ENCODE results near the gene FAM120A. TPM values are rescaled to one million over a fixed set of nuclear protein-coding genes. Genes with fewer than 3 reads are reported as not detected.
"Not testable (repeated sequence)": the region's sequence is repeated elsewhere in the genome, so short reads cannot be mapped to it uniquely, and the experiment has no call there.

The FAM120A gene
- polyA plus RNA-seq, 1 experiment, result 83.7 TPM

GRCh38 chr9:93436218-93436617 lies 15.3 kb upstream of the FAM120A start:
- Histone ChIP-seq H3K4me3 (ENCODE audit: low read depth, low read length) (no peak overlapping the region), H3K27ac (ENCODE audit: low read depth, low read length) (no peak overlapping the region), H3K27me3 (ENCODE audit: control insufficient read depth, insufficient read depth, low read length) (no peaks in the 10 kb centered on the region), H3K9me3 (ENCODE audit: control insufficient read depth, insufficient read depth, low read length) (no peaks in the 10 kb centered on the region)
- ChIA-PET CTCF (interaction anchor here (0.6 to 1.6 kb wide), 2 partner anchors 130 to 337 kb away, joined by 3 to 6 read pairs; no protein-coding TSS in a partner anchor), POLR2A (no interaction called here)
- DNase-seq (ENCODE audit: low read depth, low spot score), result no peak
- TF ChIP-seq, protein P1, sequence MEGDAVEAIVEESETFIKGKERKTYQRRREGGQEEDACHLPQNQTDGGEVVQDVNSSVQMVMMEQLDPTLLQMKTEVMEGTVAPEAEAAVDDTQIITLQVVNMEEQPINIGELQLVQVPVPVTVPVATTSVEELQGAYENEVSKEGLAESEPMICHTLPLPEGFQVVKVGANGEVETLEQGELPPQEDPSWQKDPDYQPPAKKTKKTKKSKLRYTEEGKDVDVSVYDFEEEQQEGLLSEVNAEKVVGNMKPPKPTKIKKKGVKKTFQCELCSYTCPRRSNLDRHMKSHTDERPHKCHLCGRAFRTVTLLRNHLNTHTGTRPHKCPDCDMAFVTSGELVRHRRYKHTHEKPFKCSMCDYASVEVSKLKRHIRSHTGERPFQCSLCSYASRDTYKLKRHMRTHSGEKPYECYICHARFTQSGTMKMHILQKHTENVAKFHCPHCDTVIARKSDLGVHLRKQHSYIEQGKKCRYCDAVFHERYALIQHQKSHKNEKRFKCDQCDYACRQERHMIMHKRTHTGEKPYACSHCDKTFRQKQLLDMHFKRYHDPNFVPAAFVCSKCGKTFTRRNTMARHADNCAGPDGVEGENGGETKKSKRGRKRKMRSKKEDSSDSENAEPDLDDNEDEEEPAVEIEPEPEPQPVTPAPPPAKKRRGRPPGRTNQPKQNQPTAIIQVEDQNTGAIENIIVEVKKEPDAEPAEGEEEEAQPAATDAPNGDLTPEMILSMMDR (IDR thresholded peaks at IDR 0.05; ENCODE audit: low read depth, low read length), result no peak

DNA sequence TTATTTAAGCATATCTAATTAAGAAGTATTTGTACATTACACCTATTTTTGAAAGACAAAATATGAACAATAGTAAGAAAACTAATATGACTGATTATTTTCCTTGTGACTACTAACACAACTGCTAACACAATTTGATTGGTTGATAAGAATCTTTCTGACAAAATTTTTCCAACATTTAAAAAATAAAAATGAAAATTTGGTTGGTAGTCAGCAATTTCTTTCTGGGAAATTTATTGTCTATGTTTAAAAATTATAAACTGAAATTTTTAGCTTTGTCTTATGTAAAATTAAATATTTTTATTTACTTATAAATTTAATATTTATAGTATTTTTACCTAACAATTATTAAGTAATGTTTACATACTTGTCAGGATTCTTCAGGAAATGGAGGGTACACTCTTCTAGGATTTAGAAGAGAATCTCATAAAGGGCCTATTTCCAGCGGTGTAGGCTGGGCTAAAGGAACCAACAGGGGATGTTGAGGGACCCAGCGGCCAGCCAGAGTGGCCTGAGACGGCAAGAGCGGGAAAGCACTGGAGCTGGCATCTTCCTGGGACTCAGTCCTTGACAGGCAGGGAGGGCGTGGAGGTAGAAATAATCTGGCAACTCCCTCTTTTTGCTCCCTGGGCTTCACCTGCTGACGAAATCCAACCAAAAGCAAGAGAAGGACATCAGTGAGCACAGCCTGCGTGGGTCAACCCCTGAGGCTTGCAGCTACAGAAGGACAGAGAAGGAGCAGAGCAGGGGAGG lies 14.7 kb upstream of the FAM120A start:
- Histone ChIP-seq H3K9me3 (ENCODE audit: control insufficient read depth, insufficient read depth, low read length) (no peaks in the 10 kb centered on the region), H3K4me3 (ENCODE audit: low read depth, low read length) (no peak overlapping the region), H3K27me3 (ENCODE audit: control insufficient read depth, insufficient read depth, low read length) (no peaks in the 10 kb centered on the region), H3K27ac (ENCODE audit: low read depth, low read length) (no peak overlapping the region)
- ChIA-PET POLR2A (no interaction called here), CTCF (interaction anchor here (0.6 to 1.6 kb wide), 3 partner anchors 18 to 338 kb away, joined by 3 to 9 read pairs (median 6); no protein-coding TSS in a partner anchor)
- no peak for DNase-seq (ENCODE audit: low read depth, low spot score)
- TF ChIP-seq, protein P1 (IDR thresholded peaks at IDR 0.05; ENCODE audit: low read depth, low read length), result no peak

DNA sequence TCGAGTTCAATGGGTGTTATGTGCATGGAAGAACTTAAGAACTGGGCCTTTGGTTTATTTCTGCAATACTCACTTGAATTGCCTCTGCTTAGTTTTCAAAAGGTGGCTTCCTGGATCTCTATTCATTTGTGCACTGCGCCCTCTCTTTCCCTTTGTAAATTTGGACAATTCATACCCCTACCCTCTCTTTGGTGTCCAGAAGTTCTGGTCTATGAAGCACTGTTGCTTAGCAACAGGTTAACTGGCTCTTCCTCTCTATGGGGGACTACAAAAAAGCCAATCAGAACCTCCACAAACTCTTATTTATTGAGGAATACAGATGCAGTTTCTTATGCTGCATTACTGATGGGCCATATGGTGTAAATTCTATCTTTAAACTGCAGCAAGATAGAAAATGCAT lies 13.5 kb upstream of the FAM120A start:
- no peak for DNase-seq (ENCODE audit: low read depth, low spot score)
- POLR2A ChIA-PET, result no interaction called here
- no peaks in the 10 kb centered on the region for H3K9me3 ChIP-seq (ENCODE audit: control insufficient read depth, insufficient read depth, low read length)
- H3K27ac ChIP-seq (ENCODE audit: low read depth, low read length), result no peak overlapping the region
- H3K4me3 ChIP-seq (ENCODE audit: low read depth, low read length), result no peak overlapping the region
- H3K27me3 ChIP-seq (ENCODE audit: control insufficient read depth, insufficient read depth, low read length), result no peaks in the 10 kb centered on the region
- CTCF ChIA-PET, result no interaction called here
- TF ChIP-seq, protein P1 (IDR thresholded peaks at IDR 0.05; ENCODE audit: low read depth, low read length), result no peak

DNA sequence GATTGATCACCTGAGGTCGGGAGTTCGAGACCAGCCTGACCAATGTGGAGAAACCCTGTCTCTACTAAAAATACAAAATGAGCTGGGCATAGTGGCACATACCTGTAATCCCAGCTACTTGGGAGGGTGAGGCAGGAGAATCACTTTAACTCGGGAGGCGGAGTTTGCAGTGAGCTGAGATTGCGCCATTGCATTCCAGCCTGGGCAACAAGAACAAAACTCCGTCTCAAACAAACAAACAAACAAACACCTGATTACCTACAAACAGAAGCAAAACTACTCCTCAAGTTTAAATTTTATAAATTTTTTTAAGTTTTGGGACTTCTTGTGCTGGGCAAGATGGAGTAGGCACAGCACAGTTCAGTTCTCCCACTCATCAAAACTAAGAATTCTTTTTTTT lies 12.2 kb upstream of the FAM120A start:
- CTCF ChIA-PET; DNase-seq (ENCODE audit: low read depth, low spot score); H3K27ac ChIP-seq (ENCODE audit: low read depth, low read length); H3K27me3 ChIP-seq (ENCODE audit: control insufficient read depth, insufficient read depth, low read length); POLR2A ChIA-PET; H3K4me3 ChIP-seq (ENCODE audit: low read depth, low read length); H3K9me3 ChIP-seq (ENCODE audit: control insufficient read depth, insufficient read depth, low read length): not testable (repeated sequence)

- no peak overlapping the region for H3K4me3 ChIP-seq (ENCODE audit: low read depth, low read length)
- H3K27me3 ChIP-seq (ENCODE audit: control insufficient read depth, insufficient read depth, low read length), result no peaks in the 10 kb centered on the region
- no peak for DNase-seq (ENCODE audit: low read depth, low spot score)
- H3K9me3 ChIP-seq (ENCODE audit: control insufficient read depth, insufficient read depth, low read length), result no peaks in the 10 kb centered on the region
- ChIA-PET CTCF (no interaction called here), POLR2A (no interaction called here)
- TF ChIP-seq, protein P1 (IDR thresholded peaks at IDR 0.05; ENCODE audit: low read depth, low read length), result no peak
- no peak overlapping the region for H3K27ac ChIP-seq (ENCODE audit: low read depth, low read length)
Observed at GRCh38 chr9:93440896-93441580, 10.4 kb upstream of the FAM120A start.

Measured in AG04450 (cell line).